SK-N-SH (cell line): ENCODE data around the gene OR2M4. TPM values are rescaled to one million over a fixed set of nuclear protein-coding genes. Genes with fewer than 3 reads are reported as not detected.

Experiments
- polyA plus RNA-seq, 3 experiments: library from polyadenylated mRNA; depleted of rRNA; stranded (reverse); fragments of >200 nt; gene quantifications; 2 replicates each; pipeline ENCODE4 v1.2.3, GENCODE V29; 2012

OR2M4 gene
- polyA plus RNA-seq, 1 of the 3 experiments (the other 2 are of a cell fraction): not detected

Other genes with a start within 250 kb of the OR2M4 start
- gene OR2L5, start 217.8 kb upstream of the OR2M4 start, polyA plus RNA-seq (2012; rRNA removed): not detected in 2 replicates
- gene OR2L2, start 201.3 kb upstream of the OR2M4 start, polyA plus RNA-seq (2012; rRNA removed): 0.03 and 0.08 TPM in 2 replicates
- 0.02 and 0.03 TPM in 2 replicates for gene OR2L3, start 184.6 kb upstream of the OR2M4 start, polyA plus RNA-seq (2012; rRNA removed)
- gene OR2L13, start 136.2 kb upstream of the OR2M4 start, polyA plus RNA-seq (2012; rRNA removed): 0.15 and 0.23 TPM in 2 replicates
- gene OR2M5, start 86.3 kb upstream of the OR2M4 start, polyA plus RNA-seq (2012; rRNA removed): not detected in 2 replicates
- gene OR2M2, start 56.6 kb upstream of the OR2M4 start, polyA plus RNA-seq (2012; rRNA removed): not detected in 2 replicates
- not detected in 2 replicates for gene OR2M3, start 34.2 kb upstream of the OR2M4 start, polyA plus RNA-seq (2012; rRNA removed)
- 0.07 TPM in 1 of 2 replicates, not detected in the other for gene OR2T33, start 46.6 kb downstream of the OR2M4 start, polyA plus RNA-seq (2012; rRNA removed)
- not detected in 2 replicates for gene OR2T12, start 72.0 kb downstream of the OR2M4 start, polyA plus RNA-seq (2012; rRNA removed)
- not detected in 2 replicates for gene OR2M7, start 93.2 kb downstream of the OR2M4 start, polyA plus RNA-seq (2012; rRNA removed)
- gene OR14C36, start 117.4 kb downstream of the OR2M4 start, polyA plus RNA-seq (2012; rRNA removed): not detected in 2 replicates
- gene OR2T4, start 130.2 kb downstream of the OR2M4 start, polyA plus RNA-seq (2012; rRNA removed): not detected in 2 replicates
- gene OR2T6, start 144.3 kb downstream of the OR2M4 start, polyA plus RNA-seq (2012; rRNA removed): not detected in 2 replicates
- not detected in 2 replicates for gene OR2T1, start 171.6 kb downstream of the OR2M4 start, polyA plus RNA-seq (2012; rRNA removed)
- not detected in 2 replicates for gene OR2T2, start 214.2 kb downstream of the OR2M4 start, polyA plus RNA-seq (2012; rRNA removed)
- gene OR2T3, start 241.9 kb downstream of the OR2M4 start, polyA plus RNA-seq (2012; rRNA removed): not detected in 2 replicates